Left lung (tissue), 10 donors: Measurements from ENCODE around the gene POU1F1. TPM values are rescaled to one million over a fixed set of nuclear protein-coding genes. Genes with fewer than 3 reads are reported as not detected.

Experiments
- ATAC-seq: fragments of 200-7000 bp; cut with Tn5 transposase; one replicate; pipeline ENCODE4 v1.9.1; 2020; ENCODE audit warnings: moderate library complexity
- DNase-seq, 4 donors: peaks; one replicate each; pipeline ENCODE4 v3.0.0-alpha.2; 2013 to 2020
- H3K27ac ChIP-seq, 2 donors: fragments of 200-600 bp; sonication (generic) in 1 of 2; one replicate each; pipeline versions ENCODE4 v1.5.0 to v1.8.0; 2020 to 2021
- H3K27me3 ChIP-seq, 2 donors: fragments of 200-600 bp; sonication (generic) in 1 of 2; one replicate each; pipeline versions ENCODE4 v1.5.0 to v1.8.0; 2020 to 2021
- H3K36me3 ChIP-seq, 2 donors: fragments of 200-600 bp; sonication (generic) in 1 of 2; one replicate each; pipeline versions ENCODE4 v1.5.0 to v1.8.0; 2020 to 2021
- H3K4me1 ChIP-seq, 2 donors: fragments of 200-600 bp; one replicate each; pipeline ENCODE4 v1.8.0; 2021
- H3K4me3 ChIP-seq, 2 donors: fragments of 200-600 bp; sonication (generic) in 1 of 2; one replicate each; pipeline versions ENCODE4 v1.5.0 to v1.8.0; 2020 to 2021; ENCODE audit warnings: mild to moderate bottlenecking in 1 of 2
- H3K9me3 ChIP-seq, 2 donors: fragments of 200-600 bp; sonication (generic) in 1 of 2; one replicate each; pipeline versions ENCODE4 v1.5.0 to v1.8.0; 2020 to 2021
- intact Hi-C, 2 donors: fragments of 100-400 bp; cut with DNase I; formaldehyde crosslinking; loops; one replicate each; pipeline versions ENCODE4 v1.11.2 to v1.14.2; 2022
- polyA plus RNA-seq, 6 donors: library from polyadenylated mRNA; unstranded; fragments of 120-200 nt; gene quantifications; one replicate each; pipeline ENCODE4 v1.2.1, GENCODE V29; 2013; ENCODE audit not compliant: insufficient read length in 6 of 6
- total RNA-seq, 2 donors: library from RNA; stranded (reverse); fragmentation: NEBNext Ultra II Directional; extraction: Animal tissue kit (Norgen Biotek cat#: 25700); gene quantifications; one replicate each; pipeline ENCODE4 v1.2.1, GENCODE V29; 2021
- TF ChIP-seq, protein P1 (sequence below), 2 donors: fragments of 200-600 bp; sonication (generic) in 1 of 2; IDR thresholded peaks; one replicate each; pipeline versions ENCODE4 v1.5.0 to v1.8.0; 2021; ENCODE audit warnings: antibody characterized with exemption in 2 of 2
- donor health status: DM: no; HTN: yes; CAD: no.
- donor health status: DM: no; HTN: no; CAD: no.

POU1F1 gene
- total and polyA plus RNA-seq, 8 donors: 0.17 TPM; not detected in 7

DNA sequence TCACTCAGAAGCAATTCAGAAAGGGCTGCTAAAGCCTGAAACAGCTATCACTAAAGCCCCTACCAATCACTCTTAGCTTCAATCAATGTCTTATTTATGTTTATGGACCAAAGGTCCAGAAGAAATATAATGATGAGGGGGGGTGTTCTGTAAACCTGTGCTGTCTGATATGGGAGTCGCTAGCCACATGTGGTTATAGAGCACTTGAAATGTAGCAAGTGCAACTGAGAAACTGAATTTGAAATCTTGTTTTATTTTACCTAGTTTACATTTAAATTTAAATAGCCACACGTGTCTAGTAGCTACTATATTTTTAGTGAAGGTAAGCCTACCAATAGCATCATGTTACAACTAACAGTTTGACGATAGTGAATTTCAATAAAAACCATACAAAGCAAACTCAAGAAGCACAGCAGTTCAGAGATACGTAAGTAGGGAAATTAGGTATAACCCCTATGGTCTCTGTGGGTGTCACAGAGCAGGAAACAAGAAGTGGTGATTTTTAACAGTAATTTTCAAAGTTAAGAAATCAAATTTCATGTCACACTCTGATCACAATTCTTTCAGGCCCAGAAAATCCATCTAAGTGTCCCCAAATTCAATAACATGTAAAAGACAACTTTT lies 3.6 kb downstream of the POU1F1 start:
- Histone ChIP-seq H3K4me1 (peaks cover 0 to 6% of the 10 kb centered on the region in 2 donors), H3K4me3 (no peak overlapping the region), H3K36me3 (no peaks in the 10 kb centered on the region), H3K27me3 (peaks cover 0 to 3% of the 10 kb centered on the region in 2 donors), H3K9me3 (no peaks in the 10 kb centered on the region), H3K27ac (no peak overlapping the region)
- TF ChIP-seq, protein P1, sequence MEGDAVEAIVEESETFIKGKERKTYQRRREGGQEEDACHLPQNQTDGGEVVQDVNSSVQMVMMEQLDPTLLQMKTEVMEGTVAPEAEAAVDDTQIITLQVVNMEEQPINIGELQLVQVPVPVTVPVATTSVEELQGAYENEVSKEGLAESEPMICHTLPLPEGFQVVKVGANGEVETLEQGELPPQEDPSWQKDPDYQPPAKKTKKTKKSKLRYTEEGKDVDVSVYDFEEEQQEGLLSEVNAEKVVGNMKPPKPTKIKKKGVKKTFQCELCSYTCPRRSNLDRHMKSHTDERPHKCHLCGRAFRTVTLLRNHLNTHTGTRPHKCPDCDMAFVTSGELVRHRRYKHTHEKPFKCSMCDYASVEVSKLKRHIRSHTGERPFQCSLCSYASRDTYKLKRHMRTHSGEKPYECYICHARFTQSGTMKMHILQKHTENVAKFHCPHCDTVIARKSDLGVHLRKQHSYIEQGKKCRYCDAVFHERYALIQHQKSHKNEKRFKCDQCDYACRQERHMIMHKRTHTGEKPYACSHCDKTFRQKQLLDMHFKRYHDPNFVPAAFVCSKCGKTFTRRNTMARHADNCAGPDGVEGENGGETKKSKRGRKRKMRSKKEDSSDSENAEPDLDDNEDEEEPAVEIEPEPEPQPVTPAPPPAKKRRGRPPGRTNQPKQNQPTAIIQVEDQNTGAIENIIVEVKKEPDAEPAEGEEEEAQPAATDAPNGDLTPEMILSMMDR (IDR thresholded peaks at IDR 0.05): no peak
- intact Hi-C loops: no loop called here
- ATAC-seq (no peak), DNase-seq (no peak)

DNA sequence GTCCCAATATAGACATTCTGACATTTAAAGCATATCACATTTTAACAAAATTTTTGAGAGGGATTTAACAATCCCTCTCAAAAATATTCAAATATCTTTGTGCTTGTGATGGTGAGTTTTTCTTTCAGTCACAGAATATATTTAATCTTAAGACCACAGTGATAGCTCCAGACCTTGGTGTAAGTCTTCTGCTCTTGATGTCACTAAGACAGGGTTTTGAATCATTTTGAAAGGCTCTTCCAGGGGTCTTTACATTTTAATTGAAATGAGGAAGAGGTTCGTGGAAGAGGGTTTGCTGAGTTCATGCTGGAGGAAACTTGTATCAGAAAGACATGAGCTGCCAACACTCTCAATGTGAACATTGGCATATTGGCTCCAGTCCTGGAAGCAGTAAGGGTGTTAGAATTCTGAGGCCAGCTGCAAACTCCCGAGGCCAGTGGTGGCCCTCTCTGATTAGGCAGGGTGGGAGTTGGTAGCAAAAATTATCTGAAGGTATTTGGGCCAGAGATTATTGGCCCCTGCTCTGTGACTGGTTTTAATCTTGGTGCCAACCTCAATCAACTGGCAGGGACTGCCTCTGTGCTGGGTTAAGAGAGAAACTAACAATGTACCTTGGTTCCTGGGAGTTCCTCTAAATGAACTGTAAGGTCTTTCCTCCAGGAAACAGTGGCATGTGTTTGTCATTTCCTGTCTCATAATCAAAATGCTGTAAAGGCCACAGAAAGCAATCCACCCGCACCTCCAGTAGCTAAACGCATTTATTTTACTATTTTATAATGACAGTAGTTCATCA lies 5.3 kb downstream of the POU1F1 start:
- DNase-seq: no peak
- Histone ChIP-seq H3K9me3 (no peaks in the 10 kb centered on the region), H3K27ac (peak overlapping the region in 1 of 2 donors; percentile 70)

DNA sequence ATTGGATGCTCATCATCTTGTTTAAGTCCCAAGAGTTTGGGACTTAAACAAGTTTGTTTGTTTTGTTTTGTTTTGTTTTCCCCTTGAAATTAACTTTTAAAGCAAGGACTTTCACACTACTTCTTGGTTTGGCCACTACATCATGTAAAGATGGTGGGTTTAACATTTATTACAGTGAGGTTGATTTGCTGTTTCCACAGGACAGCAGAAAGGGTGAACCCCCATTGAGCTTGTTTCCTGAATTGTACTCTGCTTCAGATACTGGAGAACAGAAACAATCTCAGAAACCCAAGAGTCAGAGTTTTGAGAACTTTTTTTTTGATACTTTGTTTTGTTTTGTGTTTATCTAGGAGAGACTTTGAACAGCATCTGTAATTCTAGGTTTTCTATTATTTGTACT lies 6.7 kb downstream of the POU1F1 start:
- Histone ChIP-seq H3K4me3 (no peak overlapping the region), H3K27ac (no peak overlapping the region), H3K27me3 (no peaks in the 10 kb centered on the region), H3K4me1 (peaks cover 0 to 6% of the 10 kb centered on the region in 2 donors), H3K9me3 (no peaks in the 10 kb centered on the region), H3K36me3 (no peaks in the 10 kb centered on the region)
- intact Hi-C loops: no loop called here
- ATAC-seq: no peak
- DNase-seq: no peak
- TF ChIP-seq, protein P1 (IDR thresholded peaks at IDR 0.05): no peak

More for the DNA sequence above, 5.3 kb downstream of the POU1F1 start:
- ATAC-seq: no peak
- peaks cover 0 to 3% of the 10 kb centered on the region in 2 donors for H3K27me3 ChIP-seq
- TF ChIP-seq, protein P1 (IDR thresholded peaks at IDR 0.05): no peak
- intact Hi-C loops: no loop called here
- peaks cover 0 to 6% of the 10 kb centered on the region in 2 donors for H3K4me1 ChIP-seq
- no peak overlapping the region for H3K4me3 ChIP-seq
- no peaks in the 10 kb centered on the region for H3K36me3 ChIP-seq

DNA sequence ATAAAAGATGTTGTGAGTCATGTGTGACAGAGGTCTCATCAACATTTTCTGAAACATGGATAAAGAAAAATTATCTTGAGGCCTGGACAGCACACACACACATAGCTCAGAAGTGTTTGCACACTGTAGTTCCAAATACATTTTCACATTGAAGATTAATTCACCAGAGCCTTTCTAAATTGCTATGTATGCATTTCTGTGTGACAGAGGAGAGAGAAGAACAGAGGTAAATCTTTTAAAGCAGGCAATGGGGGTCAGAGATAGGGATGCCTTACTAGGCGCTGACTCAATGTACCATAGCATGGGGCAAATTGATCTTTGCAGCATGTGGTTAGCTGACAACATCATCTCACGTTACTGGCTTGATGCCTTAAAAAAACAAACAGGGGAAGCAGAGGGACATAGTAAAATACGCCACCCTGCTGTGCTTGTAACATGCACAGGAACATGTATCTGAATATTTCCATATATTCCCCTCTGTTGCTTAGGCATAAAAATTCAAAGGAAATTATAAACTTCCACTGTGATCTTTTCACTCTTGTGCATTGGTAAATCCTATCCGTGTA lies 7.7 kb downstream of the POU1F1 start:
- Histone ChIP-seq H3K27ac (peak overlapping the region in 1 of 2 donors; percentile 39), H3K36me3 (no peaks in the 10 kb centered on the region), H3K27me3 (no peaks in the 10 kb centered on the region), H3K4me3 (no peak overlapping the region), H3K4me1 (peaks cover 0 to 6% of the 10 kb centered on the region in 2 donors), H3K9me3 (no peaks in the 10 kb centered on the region)
- intact Hi-C loops: no loop called here
- no peak for ATAC-seq
- DNase-seq: no peak
- TF ChIP-seq, protein P1 (IDR thresholded peaks at IDR 0.05): no peak
